GM19455 (cell line): ENCODE results near the gene C2CD2.

Experiments used
- ATAC-seq: cut with Tn5 transposase; IDR thresholded peaks from one replicate; pipeline ENCODE4 v1.9.1; 2021; ENCODE audit not compliant: unreplicated experiment

The C2CD2 gene

DNA sequence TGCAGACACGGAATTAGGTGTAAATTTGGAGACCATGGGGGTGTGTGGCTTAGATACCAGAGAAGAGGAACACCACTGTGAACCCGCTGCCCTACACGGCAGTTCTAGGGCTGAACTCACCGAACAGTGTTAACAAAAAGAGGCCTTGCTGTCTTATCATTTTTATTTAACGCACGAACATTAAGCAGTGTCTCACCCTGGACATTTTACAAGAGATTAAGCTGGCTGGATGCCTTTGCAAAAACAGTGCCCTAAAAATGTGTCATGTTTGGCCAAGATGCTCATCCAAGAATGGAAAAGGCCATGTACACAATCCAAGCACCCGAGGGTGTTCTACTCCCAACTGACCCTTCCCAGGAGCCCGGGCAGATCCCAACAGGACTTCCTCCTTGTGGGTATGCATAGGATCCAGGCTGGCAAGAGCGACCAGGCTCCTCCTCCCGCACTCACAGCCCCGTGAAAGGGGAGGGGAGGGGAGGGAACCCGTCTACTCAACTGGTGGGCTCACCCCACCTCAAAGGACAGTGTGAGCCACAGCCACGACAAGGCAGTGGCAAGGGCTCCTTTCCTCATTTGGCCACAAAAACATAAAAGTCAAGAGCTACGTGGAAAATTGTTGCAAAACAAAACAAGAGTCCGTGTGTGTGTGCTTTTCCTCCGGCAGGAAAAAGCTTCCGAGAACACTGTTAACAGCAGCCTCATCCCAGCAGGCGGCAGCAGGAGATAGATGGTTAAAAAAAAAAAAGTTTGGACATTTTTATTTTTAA, 20.3 kb downstream of the C2CD2 start:
- ATAC-seq, result no peak

DNA sequence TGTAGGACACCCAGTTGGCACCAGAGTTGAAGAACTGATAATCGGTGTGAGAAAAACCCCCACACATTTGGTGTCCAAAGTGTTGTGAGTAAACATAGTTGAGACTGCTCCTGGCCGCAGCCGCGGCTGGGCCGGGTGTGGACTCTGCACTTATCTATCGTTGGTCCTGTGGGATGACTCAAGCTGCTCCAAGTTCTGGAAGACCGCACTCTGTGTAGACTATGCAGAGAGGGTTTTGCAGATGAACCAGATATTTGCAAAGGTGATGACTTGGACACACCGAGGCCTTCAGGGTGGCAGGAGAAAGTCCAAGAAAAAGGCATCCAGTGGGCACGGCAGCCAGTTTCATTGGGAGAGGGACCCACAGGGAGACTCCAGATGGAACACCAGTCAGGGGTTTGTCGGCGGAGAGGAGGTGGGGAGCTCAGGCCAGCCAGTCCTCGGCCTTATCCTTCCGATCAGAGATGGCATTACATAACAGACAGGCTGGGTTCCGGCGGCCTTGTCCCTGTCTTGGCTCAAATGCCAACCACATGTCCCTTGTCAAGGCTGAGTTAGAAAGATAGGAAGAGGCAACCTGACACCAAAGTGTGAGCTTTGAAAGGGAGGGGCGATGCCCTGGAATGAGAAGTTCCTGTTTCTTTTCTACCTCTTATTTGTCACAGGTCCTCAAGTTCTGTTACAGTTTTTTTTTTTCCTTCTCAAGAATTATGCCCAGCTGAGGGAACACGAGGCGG, 21.1 kb downstream of the C2CD2 start:
- ATAC-seq, result no peak

DNA sequence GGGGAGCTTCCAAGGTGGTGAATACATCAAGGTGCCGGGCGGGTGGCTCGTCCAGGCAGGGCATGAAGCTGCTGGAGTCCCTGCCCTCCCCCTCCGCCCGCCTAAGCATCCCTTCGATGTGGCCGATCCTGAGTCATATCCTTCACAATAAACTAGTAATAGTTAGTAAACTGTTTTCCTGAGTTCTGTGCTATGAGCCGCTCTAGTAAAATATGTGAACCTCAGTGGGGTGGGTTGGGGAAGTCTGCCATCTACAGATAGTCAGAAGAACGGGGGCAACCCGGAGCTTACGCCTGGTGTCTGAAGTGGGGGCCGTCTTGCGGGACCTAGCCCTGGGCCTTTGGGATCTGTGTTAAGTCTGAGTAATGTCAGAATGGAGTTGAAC, 21.6 kb downstream of the C2CD2 start:
- no peak for ATAC-seq

DNA sequence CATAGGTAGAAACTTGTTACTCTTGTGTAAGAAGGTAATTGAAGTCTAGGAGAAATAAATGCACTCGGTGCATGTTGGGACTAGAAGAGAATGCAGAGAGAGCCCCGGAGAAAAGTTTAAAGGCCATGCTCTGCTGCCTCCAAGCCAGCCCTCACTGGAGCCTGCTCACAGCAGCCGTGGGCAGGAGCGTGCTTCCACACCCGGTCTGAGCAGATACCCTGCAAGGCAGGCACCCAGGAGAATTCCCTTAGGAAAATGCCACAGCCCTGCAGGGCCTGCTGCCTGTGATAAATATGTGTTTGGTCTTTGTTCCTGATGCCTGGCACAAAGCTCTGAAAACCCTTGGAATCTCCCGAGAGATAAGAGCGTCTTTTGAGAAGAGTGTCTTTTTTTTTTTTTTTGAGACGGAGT, 22.8 kb downstream of the C2CD2 start:
- no peak for ATAC-seq

DNA sequence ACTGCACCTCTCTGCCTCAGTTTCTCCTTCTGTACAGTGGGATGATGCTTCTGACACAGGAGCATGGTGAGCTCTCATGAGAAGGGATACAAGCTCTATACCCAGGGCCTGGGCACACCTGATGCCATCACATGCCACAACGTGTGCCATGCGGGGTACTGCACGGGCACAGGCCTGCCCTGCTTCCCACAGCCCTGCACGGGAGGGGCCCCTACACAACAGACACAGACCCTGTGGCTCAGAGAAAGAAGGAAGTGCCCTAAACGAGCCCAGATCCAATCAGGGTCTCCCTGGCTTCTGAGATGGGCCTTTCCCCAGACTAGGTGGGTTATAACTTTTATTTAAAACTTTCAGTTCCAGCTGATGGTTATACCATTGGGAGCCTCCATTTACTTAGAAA, 24.6 kb downstream of the C2CD2 start:
- ATAC-seq, result no peak

DNA sequence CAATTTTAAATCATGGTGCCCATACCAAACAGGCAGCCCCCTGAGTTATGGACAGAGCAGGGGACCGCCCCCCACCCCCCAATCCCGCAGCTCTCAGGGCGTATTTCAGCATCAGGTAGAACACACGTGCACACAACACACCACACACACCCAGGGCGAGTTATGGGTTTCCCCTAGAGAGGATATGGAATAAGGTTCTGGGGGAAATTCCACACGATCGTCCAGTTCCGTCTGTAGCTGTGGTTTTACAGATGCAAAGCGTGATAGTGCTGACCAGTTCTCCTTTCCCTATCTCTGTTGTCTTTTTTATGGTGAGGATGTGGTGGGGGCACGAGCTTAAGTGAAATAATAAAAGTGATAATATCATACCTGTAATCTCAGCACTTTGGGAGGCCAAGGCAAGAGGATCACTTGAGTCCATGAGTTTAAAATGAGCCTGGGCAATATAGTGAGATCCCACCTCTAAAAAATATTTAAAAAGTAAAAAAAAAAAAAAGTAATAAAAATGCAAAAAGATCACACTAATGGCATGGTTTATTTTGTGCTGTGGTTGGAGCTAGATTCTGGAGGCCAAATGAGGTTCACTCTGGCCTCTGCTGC, 25.1 kb downstream of the C2CD2 start:
- no peak for ATAC-seq

DNA sequence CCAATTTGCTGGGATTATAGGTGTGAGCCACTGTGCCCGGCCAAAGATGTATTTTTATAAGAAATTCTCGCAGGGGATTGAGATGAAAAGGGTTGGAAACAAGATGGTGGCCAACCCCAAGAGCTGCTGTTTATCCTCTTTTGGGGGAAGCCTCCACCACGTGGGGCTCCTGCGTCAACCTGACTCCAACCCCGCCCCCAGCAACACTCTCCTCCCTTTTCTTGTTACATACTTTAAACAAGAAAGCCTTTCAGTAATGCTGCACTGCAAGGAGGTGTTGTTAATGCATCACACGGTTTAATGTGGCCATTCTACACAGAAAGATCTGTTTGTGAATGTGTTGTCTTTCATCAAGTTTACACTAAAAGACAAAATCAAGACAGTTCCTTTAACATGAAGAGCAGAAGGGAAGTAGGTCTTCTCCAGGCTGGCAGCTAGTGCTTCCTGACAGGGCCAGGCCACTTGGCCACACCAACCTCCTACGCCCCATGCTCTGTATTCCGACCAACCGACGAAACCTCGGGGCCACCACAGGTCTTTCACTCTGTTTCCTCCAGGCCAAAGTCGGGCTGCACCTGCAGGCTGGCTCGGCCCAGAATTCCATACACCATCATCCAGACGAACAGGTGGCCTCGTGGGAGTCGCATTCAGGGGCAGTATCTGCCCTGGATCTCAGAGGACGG, 25.9 kb downstream of the C2CD2 start:
- no peak for ATAC-seq

DNA sequence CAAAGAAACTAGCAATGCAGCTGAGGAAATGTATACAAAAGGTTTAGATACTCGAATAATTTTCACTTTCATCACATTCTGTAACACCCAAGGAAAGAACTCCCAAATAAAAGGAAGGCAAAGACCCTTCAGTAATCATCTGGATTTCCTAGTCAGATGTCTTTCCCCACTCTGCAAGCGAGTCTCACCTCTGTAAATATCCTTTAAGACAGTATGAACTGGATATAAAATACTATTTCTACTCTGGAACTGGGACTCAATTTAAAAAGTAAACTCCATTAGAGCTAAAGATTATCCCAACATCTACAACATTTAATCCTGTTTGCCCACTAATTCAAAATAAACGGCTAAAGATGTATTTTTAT, 27.0 kb downstream of the C2CD2 start:
- no peak for ATAC-seq

DNA sequence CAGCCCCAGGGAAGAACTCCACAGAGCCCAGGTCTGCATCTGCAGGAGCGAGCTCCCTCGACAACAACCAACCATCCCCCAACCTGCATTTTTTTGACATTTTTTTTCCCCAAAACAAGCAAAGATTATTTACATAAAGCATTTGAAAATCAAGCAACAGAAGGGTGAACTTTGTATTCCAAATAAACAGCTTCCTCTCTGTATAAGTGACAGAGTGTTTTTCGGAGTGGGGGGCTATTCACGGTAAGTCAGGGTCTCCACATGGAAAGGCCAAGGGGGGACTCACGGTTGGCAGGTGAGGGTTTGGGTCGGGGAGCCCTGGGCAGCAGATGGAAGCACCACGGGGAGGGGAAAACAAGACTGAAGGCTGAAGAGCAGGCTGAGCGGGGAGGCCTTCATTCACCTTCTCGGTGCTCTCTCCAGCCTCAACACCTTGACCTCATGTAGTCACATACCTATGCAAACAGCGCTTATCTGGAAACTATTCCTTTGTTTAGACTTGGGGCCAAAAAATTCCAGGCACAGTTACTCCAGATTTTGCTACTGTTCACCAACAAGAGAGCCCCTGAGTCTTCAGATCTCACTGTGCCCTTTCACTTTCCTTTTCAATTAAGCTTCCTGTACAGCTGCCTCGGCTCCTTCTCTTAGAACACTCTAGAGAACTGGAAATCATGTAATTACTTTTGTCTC, 27.6 kb downstream of the C2CD2 start:
- peak; percentile 45 for ATAC-seq

DNA sequence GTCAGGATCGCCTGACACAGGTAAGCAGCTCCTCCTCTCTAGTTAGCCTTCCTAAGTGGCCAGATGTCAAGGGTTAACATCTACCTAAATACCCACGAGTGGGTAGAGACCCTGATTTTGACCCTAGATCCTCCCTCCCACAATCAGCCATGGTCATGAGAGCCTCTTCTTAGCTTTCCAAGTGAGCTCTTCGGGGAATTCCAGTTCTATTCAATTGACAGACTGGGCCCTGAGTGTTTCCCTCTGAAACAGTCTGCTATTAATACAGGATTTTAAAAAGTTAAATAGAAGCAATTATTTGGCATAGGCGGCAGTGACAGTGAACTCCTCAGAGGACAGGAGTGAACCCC, 28.1 kb downstream of the C2CD2 start:
- no peak for ATAC-seq

DNA sequence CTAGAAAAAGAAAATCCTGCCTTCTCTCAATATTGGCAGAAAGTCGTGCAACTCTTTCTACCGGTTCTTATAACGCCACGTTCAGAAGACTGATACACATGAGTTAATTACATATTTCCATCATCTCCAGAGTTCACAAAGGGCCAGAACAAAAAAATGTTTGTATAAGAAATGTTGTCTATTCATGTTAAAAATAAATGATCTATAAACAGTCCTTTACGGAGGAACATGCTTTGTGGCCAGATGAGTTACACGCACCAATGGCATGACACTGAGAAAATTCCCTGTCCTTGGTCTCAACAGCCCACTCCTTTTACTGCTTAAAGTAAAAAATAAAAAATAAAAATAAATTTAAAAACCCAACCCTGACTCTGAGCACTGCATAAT, 29.5 kb downstream of the C2CD2 start:
- no peak for ATAC-seq

DNA sequence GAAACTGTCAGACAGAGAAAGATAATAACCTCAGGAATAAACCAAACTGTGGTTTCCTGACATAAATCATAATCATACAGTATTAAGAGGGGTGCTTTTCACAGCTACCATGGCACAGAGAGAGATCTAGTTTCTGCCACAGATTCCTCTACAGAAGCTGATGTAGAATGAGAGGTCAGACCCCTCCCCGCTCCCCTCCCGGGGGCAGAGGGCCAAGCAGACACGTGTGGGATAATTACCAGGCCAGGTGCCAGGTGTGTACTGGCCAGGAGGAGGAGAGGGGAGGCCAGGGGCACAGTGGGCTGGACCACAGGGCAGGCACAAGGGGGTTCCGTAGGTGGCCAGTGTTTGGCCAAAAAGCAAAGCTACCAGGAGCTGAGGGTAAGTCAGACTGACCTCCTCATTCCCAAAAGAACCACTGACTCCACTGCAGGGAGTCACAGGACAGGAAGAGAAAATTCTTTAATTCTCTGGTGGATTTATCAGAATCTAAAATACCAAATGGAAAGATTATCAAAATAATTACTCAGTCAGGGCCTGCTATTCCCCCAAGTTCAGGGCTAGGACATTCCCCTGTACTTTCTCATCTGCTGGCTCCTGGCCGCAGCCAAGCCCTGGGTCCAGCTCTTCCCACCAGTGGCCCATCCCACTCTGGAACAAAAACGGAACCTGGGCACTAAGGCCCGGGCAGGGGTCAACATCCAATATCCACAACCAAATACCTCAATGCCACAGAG, 30.0 kb downstream of the C2CD2 start:
- no peak for ATAC-seq

DNA sequence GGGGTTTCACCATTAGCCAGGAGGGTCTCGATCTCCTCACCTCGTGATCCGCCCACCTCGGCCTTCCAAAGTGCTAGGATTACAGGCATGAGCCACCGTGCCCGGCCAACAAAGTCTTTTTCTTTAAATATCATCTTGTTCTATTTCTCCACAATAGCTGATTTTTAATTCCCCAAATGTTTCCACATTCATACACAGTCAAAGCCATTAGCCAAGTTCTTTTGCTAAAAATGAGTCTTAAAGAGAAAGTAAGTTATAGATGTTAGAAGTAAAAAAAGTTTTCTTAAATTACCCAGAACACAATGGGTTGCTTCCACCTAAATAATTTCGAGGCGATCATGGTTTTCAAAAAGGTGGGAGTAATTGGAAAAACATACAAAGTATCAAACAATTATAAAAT, 30.6 kb downstream of the C2CD2 start:
- no peak for ATAC-seq

DNA sequence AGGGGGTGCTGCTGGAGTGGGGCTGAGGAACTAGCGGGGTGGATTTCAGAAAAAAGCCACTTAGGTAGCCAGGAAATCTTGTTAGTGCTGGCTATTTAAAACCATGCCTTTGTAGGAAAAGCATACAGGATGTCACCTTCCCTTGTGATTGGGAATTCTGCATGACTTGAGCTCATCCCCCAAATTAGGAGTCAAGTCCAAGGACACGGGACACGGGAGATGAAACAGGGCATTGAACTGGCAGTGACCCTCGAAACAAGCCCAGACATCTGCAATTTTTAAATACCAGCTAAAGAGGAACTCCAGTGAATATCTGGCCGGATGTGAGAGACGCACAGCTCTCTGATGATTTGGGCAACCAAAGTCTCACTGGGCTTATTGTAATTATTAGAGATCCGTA, 32.8 kb downstream of the C2CD2 start:
- ATAC-seq, result no peak

DNA sequence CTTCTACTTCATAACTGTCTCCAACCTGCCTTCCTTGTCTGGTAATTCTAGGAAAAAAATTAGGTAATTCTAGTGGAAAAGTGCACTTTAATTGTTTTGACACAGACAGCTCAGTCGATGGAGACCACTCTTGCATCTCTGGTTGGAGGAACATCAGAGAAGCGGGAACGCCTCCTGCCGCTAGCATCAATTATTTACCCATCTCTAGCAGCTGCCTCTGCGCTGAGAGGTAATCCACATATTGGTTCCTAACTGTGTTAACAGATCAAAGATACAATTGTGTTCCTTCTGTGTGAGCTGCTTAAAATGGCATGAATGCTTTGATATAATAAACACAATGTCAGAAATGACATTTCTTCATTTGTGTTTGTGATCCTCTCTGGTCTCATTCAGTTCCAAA, 33.3 kb downstream of the C2CD2 start:
- ATAC-seq, result no peak

DNA sequence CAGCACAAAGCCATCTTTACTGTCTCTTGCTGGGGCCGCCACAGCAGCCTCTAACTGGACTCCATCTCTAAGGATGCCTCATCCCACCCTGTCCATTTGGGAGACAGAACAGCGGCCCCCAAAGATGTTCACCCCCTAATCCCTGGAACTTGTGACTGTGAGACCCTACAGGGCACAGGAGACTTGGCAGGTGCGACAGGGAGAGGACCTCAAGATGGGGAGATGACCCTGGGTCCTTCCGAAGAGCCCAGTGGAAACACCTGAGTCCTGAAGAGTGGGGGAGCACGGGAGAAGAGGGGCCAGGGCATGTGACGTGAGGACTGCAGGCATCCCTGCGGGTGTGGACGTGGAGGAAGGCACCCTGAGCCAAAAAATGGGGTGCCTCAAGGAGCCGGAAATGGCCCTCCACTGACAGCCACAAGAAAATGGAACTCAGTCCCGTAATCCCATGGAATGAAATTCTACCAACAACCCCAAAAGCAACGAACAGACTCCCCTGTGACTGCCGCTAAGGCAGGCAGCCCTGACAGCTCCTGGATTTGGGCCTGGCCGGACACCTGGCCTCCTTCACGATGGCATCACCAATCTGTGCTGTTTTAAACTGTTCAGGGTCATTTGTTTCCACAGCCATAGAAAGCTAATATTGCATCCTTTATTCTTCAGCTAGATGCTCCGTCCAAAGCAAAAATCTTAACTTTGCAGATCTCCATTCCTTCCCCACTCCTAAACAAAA, 34.0 kb downstream of the C2CD2 start:
- ATAC-seq, result no peak

DNA sequence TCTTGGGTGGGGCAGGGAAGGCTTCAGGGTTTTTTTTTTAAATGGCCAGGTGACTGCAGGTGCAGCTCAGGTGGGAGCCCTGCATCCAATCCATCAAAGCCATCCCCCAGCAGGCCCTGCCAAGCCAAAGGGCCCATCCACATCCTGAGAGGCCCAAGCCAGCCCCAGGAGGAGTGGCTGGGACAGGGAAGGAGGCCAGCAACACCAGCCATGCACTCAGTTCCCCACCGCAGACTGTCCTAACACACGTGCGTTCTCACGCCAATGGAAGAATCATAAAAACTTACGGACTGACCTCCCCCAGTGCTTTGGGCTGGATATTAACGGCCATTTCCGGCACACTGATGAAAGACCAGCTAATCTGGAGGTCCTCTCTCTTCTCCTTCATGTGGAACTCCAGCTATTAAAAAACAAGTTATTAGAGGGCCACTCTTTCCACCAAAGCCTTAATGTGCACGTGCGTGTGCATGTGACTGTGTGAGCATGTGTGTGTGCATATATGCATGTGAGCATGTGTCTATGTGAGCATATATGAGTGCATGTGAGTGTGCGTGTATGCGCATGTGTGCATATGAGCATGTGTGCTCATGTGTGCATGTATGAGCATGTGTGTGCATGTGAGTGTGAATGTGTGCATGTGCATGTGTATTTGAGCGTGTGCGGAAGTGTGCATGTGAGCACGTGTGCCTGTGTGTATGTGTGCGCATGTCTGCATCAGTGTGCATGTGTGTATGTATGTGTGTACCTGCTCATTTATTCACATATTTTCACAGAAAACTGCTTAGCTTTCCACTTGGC, 35.1 kb downstream of the C2CD2 start:
- no peak for ATAC-seq

DNA sequence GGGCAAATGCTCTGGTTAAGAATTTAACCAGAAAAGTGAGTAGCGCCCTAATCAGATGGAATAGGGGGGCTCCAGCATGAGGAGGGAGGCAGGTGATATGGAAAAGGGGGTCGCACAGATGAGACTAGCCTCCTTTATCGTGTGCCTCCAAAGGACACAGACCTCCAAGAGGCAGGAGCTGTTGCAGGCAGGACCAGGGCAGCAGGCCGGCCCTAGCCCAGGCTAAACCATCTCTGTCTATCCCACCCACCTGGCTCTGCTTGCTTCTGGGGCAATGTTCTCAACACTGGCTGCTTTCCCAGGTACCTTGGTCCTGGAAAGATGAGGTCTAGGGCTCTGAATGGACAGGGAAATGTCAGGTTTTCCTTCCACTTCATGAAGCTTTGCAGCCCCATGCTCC, 36.3 kb downstream of the C2CD2 start:
- no peak for ATAC-seq

DNA sequence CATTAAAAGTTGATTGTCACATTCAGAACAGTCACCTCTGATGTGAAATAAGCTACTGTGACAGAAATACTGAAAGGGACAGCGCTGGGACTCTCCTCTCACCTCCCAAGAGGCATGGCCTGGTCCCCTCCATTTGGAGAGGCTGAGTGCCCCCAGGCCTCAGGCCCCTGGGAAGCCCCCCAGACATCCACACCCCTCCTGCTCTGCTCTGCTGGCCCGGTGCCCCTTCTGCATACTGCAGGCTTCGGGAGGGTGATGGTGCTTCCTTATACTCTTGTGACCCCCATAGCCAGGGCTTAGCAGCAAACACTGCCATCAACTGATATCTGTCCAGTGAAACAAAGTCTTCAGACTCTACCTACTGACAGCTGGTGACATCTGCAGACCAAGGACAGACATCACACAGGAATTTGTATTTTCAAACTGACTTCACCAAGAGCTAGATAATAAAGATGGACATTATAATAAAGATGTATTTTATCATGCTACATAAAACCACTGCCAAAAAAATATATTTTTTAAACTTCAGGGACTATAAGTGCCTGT, 36.9 kb downstream of the C2CD2 start:
- no peak for ATAC-seq
